HEK293 (cell line): Measurements from ENCODE around the gene POLR1G.

Source experiments
- GLI2 ChIP-seq: fragments of 450-650 bp; formaldehyde crosslinking; IDR thresholded peaks from 2 replicates; pipeline ENCODE4; 2017; ENCODE audit warnings: missing biosample characterization, missing genetic modification characterization, low read depth, borderline replicate concordance
- PRDM10 ChIP-seq: fragments of 450-650 bp; formaldehyde crosslinking; IDR thresholded peaks from 2 replicates; pipeline ENCODE4 v1.5.1; 2016; ENCODE audit warnings: missing biosample characterization, missing genetic modification characterization
- PRDM4 ChIP-seq: fragments of 450-650 bp; formaldehyde crosslinking; IDR thresholded peaks from 2 replicates; pipeline ENCODE4 v1.5.1; 2017; ENCODE audit warnings: missing biosample characterization, missing genetic modification characterization
- YY1 ChIP-seq: fragments of 450-650 bp; formaldehyde crosslinking; IDR thresholded peaks from 2 replicates; pipeline ENCODE4 v1.5.1; 2018; ENCODE audit warnings: missing biosample characterization, missing genetic modification characterization
- ZBTB11 ChIP-seq: fragments of 450-650 bp; formaldehyde crosslinking; conservative IDR thresholded peaks from 2 replicates; pipeline ENCODE4 v1.5.1; 2016; ENCODE audit warnings: low read depth, missing biosample characterization, missing genetic modification characterization
- ZBTB48 ChIP-seq: fragments of 450-650 bp; formaldehyde crosslinking; IDR thresholded peaks from 2 replicates; pipeline ENCODE4 v1.5.1; 2016; ENCODE audit warnings: missing biosample characterization, missing genetic modification characterization
- ZNF239 ChIP-seq: fragments of 450-650 bp; formaldehyde crosslinking; IDR thresholded peaks from 2 replicates; pipeline ENCODE4 v1.5.1; 2016; ENCODE audit warnings: missing biosample characterization, missing genetic modification characterization
- ZNF426 ChIP-seq: fragments of 450-650 bp; formaldehyde crosslinking; IDR thresholded peaks from 2 replicates; pipeline ENCODE4 v1.5.1; 2017; ENCODE audit warnings: missing biosample characterization, missing genetic modification characterization, mild to moderate bottlenecking, inconsistent platforms, moderate library complexity
- ZNF518A ChIP-seq: fragments of 450-650 bp; formaldehyde crosslinking; conservative IDR thresholded peaks from 2 replicates; pipeline ENCODE4 v1.5.1; 2016; ENCODE audit warnings: low read depth, missing biosample characterization, missing genetic modification characterization
- ZNF529 ChIP-seq: fragments of 450-650 bp; formaldehyde crosslinking; IDR thresholded peaks from 2 replicates; pipeline ENCODE4 v1.5.1; 2017; ENCODE audit warnings: missing genetic modification characterization, missing biosample characterization; ENCODE audit not compliant: insufficient replicate concordance
- ZNF530 ChIP-seq: fragments of 450-650 bp; formaldehyde crosslinking; IDR thresholded peaks from 2 replicates; pipeline ENCODE4 v1.5.1; 2016; ENCODE audit warnings: low read depth, missing biosample characterization, missing genetic modification characterization
- ZNF558 ChIP-seq: fragments of 450-650 bp; formaldehyde crosslinking; IDR thresholded peaks from 2 replicates; pipeline ENCODE4 v1.5.1; 2016; ENCODE audit warnings: missing biosample characterization, missing genetic modification characterization
- ZNF580 ChIP-seq: fragments of 450-650 bp; formaldehyde crosslinking; IDR thresholded peaks from 2 replicates; pipeline ENCODE4 v1.5.1; 2016; ENCODE audit warnings: missing biosample characterization, missing genetic modification characterization
- ZNF629 ChIP-seq: fragments of 450-650 bp; formaldehyde crosslinking; IDR thresholded peaks from 2 replicates; pipeline ENCODE4 v1.5.1; 2017; ENCODE audit warnings: missing biosample characterization, missing genetic modification characterization
- ZNF639 ChIP-seq: fragments of 450-650 bp; formaldehyde crosslinking; IDR thresholded peaks from 2 replicates; pipeline ENCODE4 v1.5.1; 2016; ENCODE audit warnings: missing biosample characterization, missing genetic modification characterization
- ZNF830 ChIP-seq: fragments of 450-650 bp; IDR thresholded peaks from 2 replicates; pipeline ENCODE4 v1.5.0; 2018; ENCODE audit warnings: missing biosample characterization, missing genetic modification characterization, low read depth, mild to moderate bottlenecking, moderate library complexity
- ZSCAN16 ChIP-seq: fragments of 450-650 bp; formaldehyde crosslinking; IDR thresholded peaks from 2 replicates; pipeline ENCODE4 v1.5.1; 2016; ENCODE audit warnings: missing biosample characterization, missing genetic modification characterization
- ZSCAN18 ChIP-seq: fragments of 450-650 bp; formaldehyde crosslinking; IDR thresholded peaks from 2 replicates; pipeline ENCODE4 v1.5.1; 2016; ENCODE audit warnings: missing biosample characterization, missing genetic modification characterization

POLR1G gene

GRCh38 chr19:45428384-45429231 is 22.2 kb downstream of the POLR1G start (continued):
- TF ChIP-seq PRDM10 (tag by site-specific recombination) (peak; percentile 77; the same call in 1 of the 2 replicates), ZSCAN16 (tag by site-specific recombination) (no peak), ZNF629 (tag by site-specific recombination) (no peak), ZNF580 (tag by site-specific recombination) (peak; percentile 79), GLI2 (tag by site-specific recombination) (no peak), ZNF830 (tag by site-specific recombination) (no peak), ZSCAN18 (tag by site-specific recombination) (no peak), ZBTB11 (tag by site-specific recombination) (peak; percentile 42; the same call in 1 of the 2 replicates), ZNF426 (tag by site-specific recombination) (no peak), ZNF239 (tag by site-specific recombination) (no peak), ZNF518A (no peak), ZBTB48 (tag by site-specific recombination) (peak; percentile 41; the same call in 1 of the 2 replicates), YY1 (tag by site-specific recombination) (no peak), ZNF530 (no peak), ZNF639 (tag by site-specific recombination) (no peak), ZNF529 (tag by site-specific recombination) (no peak), PRDM4 (tag by site-specific recombination) (peak; percentile 67), ZNF558 (no peak)
